Measurements from ENCODE around the gene METTL5.

Gene METTL5

DNA sequence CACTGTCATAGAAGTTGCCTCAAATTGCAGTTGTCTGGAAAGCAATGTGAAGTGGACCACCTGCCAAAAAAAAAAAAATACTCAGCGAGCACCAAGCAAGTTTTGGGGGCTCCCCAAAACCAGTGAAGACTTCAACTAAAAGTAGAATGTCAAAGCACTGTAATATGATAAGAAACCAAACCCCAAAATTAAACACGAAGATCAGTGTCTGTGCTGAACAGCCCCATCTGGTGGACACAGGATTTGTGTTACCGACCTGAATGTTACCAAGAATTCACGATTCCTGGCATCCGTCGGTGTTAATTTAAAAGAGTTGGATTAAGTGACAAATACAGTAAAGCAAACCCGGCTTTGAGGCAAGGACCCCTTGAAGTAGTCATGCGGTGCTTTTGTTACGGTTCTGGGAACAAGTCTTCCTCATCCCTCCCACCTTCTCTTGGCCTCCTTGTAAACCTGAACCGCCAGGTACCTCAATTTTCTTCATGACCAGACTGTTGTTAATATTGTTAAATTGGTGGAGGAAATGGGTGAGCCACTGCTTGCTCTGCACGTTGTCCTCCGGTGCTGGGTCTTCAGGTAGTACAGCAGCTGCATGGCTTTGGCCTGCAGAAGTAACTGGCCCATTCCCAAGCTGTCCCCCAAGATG, 57.3 kb downstream of the METTL5 start:
- Histone ChIP-seq H2AFZ (ENCODE audit: low read length, unreplicated experiment) (no peak overlapping the region), H3K27ac (ENCODE audit: low read depth, low read length) (no peak overlapping the region), H3K36me3 (ENCODE audit: insufficient read depth, low read length) (no peaks in the 10 kb centered on the region), H3K27me3 (ENCODE audit: insufficient read depth, low read length) (peaks cover 24% of the 10 kb centered on the region), H3K4me3 (ENCODE audit: low read depth, low read length) (no peak overlapping the region; the same call in 1 of the 2 replicates), H3K79me2 (ENCODE audit: control insufficient read depth, insufficient read depth, low read length, unreplicated experiment) (no peaks in the 10 kb centered on the region), H3K4me1 (ENCODE audit: control insufficient read depth, insufficient read depth, low read length, unreplicated experiment) (no peaks in the 10 kb centered on the region)

- Histone ChIP-seq H2AFZ (ENCODE audit: low read length, unreplicated experiment) (no peak overlapping the region), H3K79me2 (ENCODE audit: control insufficient read depth, insufficient read depth, low read length, unreplicated experiment) (no peaks in the 10 kb centered on the region), H3K4me3 (ENCODE audit: low read depth, low read length) (no peak overlapping the region), H3K27me3 (ENCODE audit: insufficient read depth, low read length) (peaks cover 24% of the 10 kb centered on the region), H3K36me3 (ENCODE audit: insufficient read depth, low read length) (no peaks in the 10 kb centered on the region), H3K4me1 (ENCODE audit: control insufficient read depth, insufficient read depth, low read length, unreplicated experiment) (no peaks in the 10 kb centered on the region), H3K27ac (ENCODE audit: low read depth, low read length) (no peak overlapping the region)
Observed at GRCh38 chr2:169765523-169765922, 59.2 kb downstream of the METTL5 start.

DNA sequence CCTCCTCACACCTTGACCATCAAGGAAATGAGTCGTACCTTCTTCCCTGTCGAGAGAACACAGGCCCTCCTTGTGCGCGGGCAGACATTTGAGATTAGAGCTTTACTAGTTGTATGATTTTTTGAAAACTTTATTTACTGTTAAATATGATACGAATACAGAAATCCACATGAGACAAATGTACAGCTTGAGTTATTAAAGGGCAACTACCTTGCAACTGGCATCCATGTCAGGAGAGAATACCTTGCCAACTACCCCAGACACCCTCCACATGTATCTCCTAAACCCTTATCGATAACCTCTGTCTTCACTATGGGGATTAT, 62.8 kb downstream of the METTL5 start:
- Histone ChIP-seq H3K4me3 (ENCODE audit: low read depth, low read length) (no peak overlapping the region), H3K36me3 (ENCODE audit: insufficient read depth, low read length) (no peaks in the 10 kb centered on the region), H2AFZ (ENCODE audit: low read length, unreplicated experiment) (no peak overlapping the region), H3K27ac (ENCODE audit: low read depth, low read length) (no peak overlapping the region), H3K79me2 (ENCODE audit: control insufficient read depth, insufficient read depth, low read length, unreplicated experiment) (no peaks in the 10 kb centered on the region), H3K27me3 (ENCODE audit: insufficient read depth, low read length) (no peaks in the 10 kb centered on the region), H3K4me1 (ENCODE audit: control insufficient read depth, insufficient read depth, low read length, unreplicated experiment) (no peaks in the 10 kb centered on the region)

Data from ACC112 (cell line).